IMR-90 (cell line): ENCODE results near the gene POLR3A. TPM values are rescaled to one million over a fixed set of nuclear protein-coding genes. Genes with fewer than 3 reads are reported as not detected.

Source experiments
- ATAC-seq: fragments of 200-7000 bp; cut with Tn5 transposase; 2 replicates; pipeline ENCODE4 v1.9.1; 2020; ENCODE audit warnings: low read depth, mild to moderate bottlenecking, moderate library complexity
- BruUV-seq: library from RNA; stranded (reverse); fragments of 400-500 nt; replicated peaks from 2 replicates; lab custom pipeline; 2021; lab: Mats Ljungman, UMichigan
- CTCF ChIA-PET: fragments of 300-600 bp; formaldehyde crosslinking; extraction: SDS; loops from one replicate; lab custom pipeline; 2021; ENCODE audit warnings: antibody characterized with exemption; lab: Yijun Ruan, JAX
- POLR2A ChIA-PET: fragments of 300-600 bp; sonication (Branson Sonifier 250); formaldehyde crosslinking; loops from one replicate; lab custom pipeline; 2022; ENCODE audit warnings: antibody characterized with exemption; ENCODE audit not compliant: unreplicated experiment; lab: Charles Lee
- DNase-seq: peaks from one replicate; pipeline ENCODE4 v3.0.0; 2013
- H2AFZ ChIP-seq: replicated peaks from 2 replicates; pipeline ENCODE3; 2013; ENCODE audit warnings: low read length, mild to moderate bottlenecking; ENCODE audit not compliant: poor library complexity
- H2AK5ac ChIP-seq: 2 replicates; pipeline ENCODE4 v1.6.1; 2013; ENCODE audit warnings: low read depth, low read length, inconsistent platforms
- H2AK9ac ChIP-seq: replicated peaks from 2 replicates; pipeline ENCODE3; 2013; ENCODE audit warnings: mild to moderate bottlenecking, low read depth, low read length, moderate library complexity; ENCODE audit not compliant: poor library complexity
- H2BK120ac ChIP-seq: 2 replicates; pipeline ENCODE4 v1.6.1; 2013; ENCODE audit warnings: low read depth, low read length, inconsistent platforms
- H2BK15ac ChIP-seq: 3 replicates; pipeline ENCODE4 v1.6.1; 2013; ENCODE audit warnings: low read depth, low read length, inconsistent platforms
- H2BK20ac ChIP-seq: 2 replicates; pipeline ENCODE4 v1.6.1; 2013; ENCODE audit warnings: low read depth, mild to moderate bottlenecking, inconsistent platforms, low read length, moderate library complexity
- H2BK5ac ChIP-seq: 2 replicates; pipeline ENCODE4 v1.6.1; 2013; ENCODE audit warnings: mild to moderate bottlenecking, low read depth, low read length, inconsistent platforms; ENCODE audit not compliant: poor library complexity, severe bottlenecking
- H3K14ac ChIP-seq: replicated peaks from 2 replicates; pipeline ENCODE4 v1.6.1; 2013; ENCODE audit warnings: low read depth, low read length, inconsistent platforms
- H3K18ac ChIP-seq: 2 replicates; pipeline ENCODE4 v1.6.1; 2013; ENCODE audit warnings: low read depth, low read length, control low read depth
- H3K23ac ChIP-seq: 2 replicates; pipeline ENCODE4 v1.6.1; 2013; ENCODE audit warnings: low read depth, low read length, inconsistent platforms
- H3K27ac ChIP-seq: 2 replicates; pipeline ENCODE4 v1.5.1; 2013; ENCODE audit warnings: mild to moderate bottlenecking, control low read depth, low read length; ENCODE audit not compliant: insufficient read depth
- H3K27me3 ChIP-seq: 2 replicates; pipeline ENCODE4 v1.6.1; 2013; ENCODE audit warnings: low read length; ENCODE audit not compliant: control insufficient read depth, insufficient read depth
- H3K36me3 ChIP-seq: 2 replicates; pipeline ENCODE4 v1.6.1; 2013; ENCODE audit warnings: low read length, mixed read lengths; ENCODE audit not compliant: control insufficient read depth, insufficient read depth
- H3K4ac ChIP-seq: 2 replicates; pipeline ENCODE4 v1.6.1; 2013; ENCODE audit warnings: low read depth, low read length, inconsistent platforms
- H3K4me1 ChIP-seq: 2 replicates; pipeline ENCODE4 v1.6.1; 2013; ENCODE audit warnings: low read length, mixed read lengths; ENCODE audit not compliant: control insufficient read depth, insufficient read depth
- H3K4me2 ChIP-seq: 2 replicates; pipeline ENCODE4 v1.6.1; 2013; ENCODE audit warnings: low read depth, mild to moderate bottlenecking, control low read depth, low read length, moderate library complexity
- H3K4me3 ChIP-seq: 2 replicates; pipeline ENCODE4 v1.5.1; 2013; ENCODE audit warnings: low read depth, mild to moderate bottlenecking, control low read depth, low read length, moderate library complexity; ENCODE audit not compliant: insufficient read depth
- H3K56ac ChIP-seq: 2 replicates; pipeline ENCODE4 v1.6.1; 2013; ENCODE audit warnings: low read length, inconsistent platforms; ENCODE audit not compliant: insufficient read depth; ENCODE audit errors: extremely low read depth
- H3K79me1 ChIP-seq, 2 experiments: 2 replicates each; pipeline ENCODE4 v1.6.1; 2013; ENCODE audit warnings: low read length in 2 of 2, inconsistent platforms in 1 of 2, low read depth in 1 of 2
- H3K9ac ChIP-seq: 2 replicates; pipeline ENCODE4 v1.6.1; 2013; ENCODE audit warnings: low read depth, low read length, control low read depth
- H3K9me1 ChIP-seq: 2 replicates; pipeline ENCODE4 v1.6.1; 2013; ENCODE audit warnings: low read length, inconsistent platforms; ENCODE audit not compliant: insufficient read depth
- H3K9me3 ChIP-seq: 2 replicates; pipeline ENCODE4 v1.6.1; 2013; ENCODE audit warnings: low read length; ENCODE audit not compliant: control insufficient read depth, insufficient read depth
- H4K20me1 ChIP-seq: 2 replicates; pipeline ENCODE4 v1.6.1; 2013; ENCODE audit warnings: low read length, inconsistent platforms; ENCODE audit not compliant: insufficient read depth
- H4K5ac ChIP-seq: 2 replicates; pipeline ENCODE4 v1.6.1; 2013; ENCODE audit warnings: mild to moderate bottlenecking, low read depth, low read length, control low read depth
- H4K8ac ChIP-seq, 2 experiments: 2 replicates each; pipeline ENCODE4 v1.6.1; 2013; ENCODE audit warnings: low read depth in 2 of 2, low read length in 2 of 2, control low read depth in 1 of 2, inconsistent platforms in 1 of 2
- H4K91ac ChIP-seq: 2 replicates; pipeline ENCODE4 v1.6.1; 2013; ENCODE audit warnings: low read depth, low read length, inconsistent platforms; ENCODE audit not compliant: insufficient read depth
- BHLHE40 ChIP-seq: fragments of 150-350 bp; IDR thresholded peaks from 2 replicates; pipeline ENCODE4 v1.6.1; 2016; ENCODE audit warnings: mild to moderate bottlenecking, low read depth, low read length
- CHD1 ChIP-seq: IDR thresholded peaks from 2 replicates; pipeline ENCODE4 v1.6.1; 2012; ENCODE audit warnings: low read depth, low read length, improper control_type of control experiment
- MAZ ChIP-seq: IDR thresholded peaks from 2 replicates; pipeline ENCODE4 v1.6.1; 2012; ENCODE audit warnings: low read depth, mild to moderate bottlenecking, low read length, improper control_type of control experiment, moderate library complexity, borderline replicate concordance
- MXI1 ChIP-seq: IDR thresholded peaks from 2 replicates; pipeline ENCODE4 v1.6.1; 2012; ENCODE audit warnings: low read depth, mild to moderate bottlenecking, low read length, moderate library complexity, borderline replicate concordance
- RAD21 ChIP-seq: IDR thresholded peaks from 2 replicates; pipeline ENCODE4 v1.6.1; 2012; ENCODE audit warnings: low read length, improper control_type of control experiment
- RFX5 ChIP-seq: IDR thresholded peaks from 2 replicates; pipeline ENCODE4 v1.8.0; 2012; ENCODE audit warnings: low read depth, mild to moderate bottlenecking, low read length, moderate library complexity
- SMC3 ChIP-seq: fragments of 150-350 bp; IDR thresholded peaks from 2 replicates; pipeline ENCODE4 v1.6.1; 2016; ENCODE audit warnings: low read depth, mild to moderate bottlenecking, antibody characterized with exemption, low read length, moderate library complexity
- WGBS, 2 experiments: methylation state at CpG; one replicate each; pipeline versions ENCODE4 v1.1.5 to v1.1.7; 2013; ENCODE audit warnings: missing lambda C conversion rate in 2 of 2; ENCODE audit not compliant: insufficient read length in 1 of 2; ENCODE audit errors: extremely low coverage in 2 of 2; 5-methylcytosine and 5-hydroxymethylcytosine counted together
- dilution Hi-C: fragments of 300-500 bp; cut with HindIII; formaldehyde crosslinking; loops from one replicate; pipeline ENCODE4 v1.14.3; 2018; ENCODE audit warnings: low sequenced_read_pairs; ENCODE audit not compliant: unreplicated experiment
- in situ Hi-C: fragments of 300-500 bp; cut with MboI; formaldehyde crosslinking; loops from 3 replicates; pipeline ENCODE4 v1.14.3; 2019; ENCODE audit warnings: low sequenced_read_pairs, inconsistent platforms, mixed read lengths
- intact Hi-C: fragments of 100-400 bp; cut with micrococcal nuclease; formaldehyde crosslinking; loops from 2 replicates; pipeline ENCODE4 v1.10.0; 2022
- polyA plus RNA-seq, 3 experiments: library from polyadenylated mRNA; depleted of rRNA; stranded (reverse); fragments of >200 nt; gene quantifications; 2 replicates each; pipeline ENCODE4 v1.2.3, GENCODE V29; 2012; ENCODE audit warnings: low replicate concordance in 1 of 3
- total RNA-seq: library from RNA; depleted of rRNA; stranded (reverse); fragments of >200 nt; gene quantifications from 2 replicates; pipeline ENCODE4 v1.2.3, GENCODE V29; 2012
- TF ChIP-seq, protein P1 (sequence below): fragments of 150-350 bp; IDR thresholded peaks from 2 replicates; pipeline ENCODE4 v1.6.1; 2016; ENCODE audit warnings: low read depth, mild to moderate bottlenecking, low read length, moderate library complexity, borderline replicate concordance
- TF ChIP-seq, protein P2 (sequence below): fragments of 150-350 bp; IDR thresholded peaks from 2 replicates; pipeline ENCODE4 v1.6.1; 2017; ENCODE audit warnings: mild to moderate bottlenecking, antibody characterized with exemption, low read length, low read depth
- TF ChIP-seq, protein P3 (sequence below): conservative IDR thresholded peaks from 2 replicates; pipeline ENCODE4 v1.5.1; 2012; ENCODE audit warnings: mild to moderate bottlenecking, low read depth, low read length, improper control_type of control experiment

POLR3A gene
- total and polyA plus RNA-seq, 2 of the 4 experiments (the other 2 are of a cell fraction): 11.9 to 24.4 TPM

GRCh38 chr10:78004215-78005026, 24.9 kb downstream of the POLR3A start:
- Histone ChIP-seq H3K23ac (no peak overlapping the region), H3K9me3 (no peaks in the 10 kb centered on the region), H3K36me3 (peaks cover 59% of the 10 kb centered on the region), H3K18ac (no peak overlapping the region), H3K4ac (no peak overlapping the region), H3K27ac (no peak overlapping the region), H2BK15ac (no peak overlapping the region), H2AK5ac (no peak overlapping the region), H2AK9ac (no peak overlapping the region), H3K79me1 (peaks cover 0 to 5% of the 10 kb centered on the region in 2 experiments; a peak in 2 of 4 replicates), H2BK5ac (no peak overlapping the region), H4K8ac (no peak overlapping the region), H3K4me1 (no peaks in the 10 kb centered on the region), H3K14ac (no peak overlapping the region), H3K9ac (no peak overlapping the region), H4K20me1 (no peaks in the 10 kb centered on the region), H4K5ac (no peak overlapping the region), H3K4me3 (no peak overlapping the region), H3K4me2 (no peak overlapping the region), H4K91ac (no peak overlapping the region), H3K27me3 (no peaks in the 10 kb centered on the region), H2BK20ac (no peak overlapping the region), H3K9me1 (0 out of 2 replicates have a peak, but pooled peaks cover 2% of the 10 kb centered on the region), H2BK120ac (no peak overlapping the region), H2AFZ (no peak overlapping the region), H3K56ac (no peak overlapping the region)
- DNase-seq (no peak), ATAC-seq (no peak)
- in situ Hi-C loops (no loop called here), intact Hi-C loops (no loop called here), dilution Hi-C loops (no loop called here)
- CTCF ChIA-PET: no interaction called here
- BruUV-seq: no TSS peak
- POLR2A ChIA-PET: no interaction called here
- 83% methylated on average over 4 of the region's 16 CpGs; no CpG with 5 or more reads in 1 of the 2 experiments for WGBS, 2 experiments
- TF ChIP-seq, protein P1, sequence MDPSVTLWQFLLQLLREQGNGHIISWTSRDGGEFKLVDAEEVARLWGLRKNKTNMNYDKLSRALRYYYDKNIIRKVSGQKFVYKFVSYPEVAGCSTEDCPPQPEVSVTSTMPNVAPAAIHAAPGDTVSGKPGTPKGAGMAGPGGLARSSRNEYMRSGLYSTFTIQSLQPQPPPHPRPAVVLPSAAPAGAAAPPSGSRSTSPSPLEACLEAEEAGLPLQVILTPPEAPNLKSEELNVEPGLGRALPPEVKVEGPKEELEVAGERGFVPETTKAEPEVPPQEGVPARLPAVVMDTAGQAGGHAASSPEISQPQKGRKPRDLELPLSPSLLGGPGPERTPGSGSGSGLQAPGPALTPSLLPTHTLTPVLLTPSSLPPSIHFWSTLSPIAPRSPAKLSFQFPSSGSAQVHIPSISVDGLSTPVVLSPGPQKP: no peak
- no peak for TF ChIP-seq SMC3
- TF ChIP-seq MXI1: no peak
- TF ChIP-seq, protein P2, sequence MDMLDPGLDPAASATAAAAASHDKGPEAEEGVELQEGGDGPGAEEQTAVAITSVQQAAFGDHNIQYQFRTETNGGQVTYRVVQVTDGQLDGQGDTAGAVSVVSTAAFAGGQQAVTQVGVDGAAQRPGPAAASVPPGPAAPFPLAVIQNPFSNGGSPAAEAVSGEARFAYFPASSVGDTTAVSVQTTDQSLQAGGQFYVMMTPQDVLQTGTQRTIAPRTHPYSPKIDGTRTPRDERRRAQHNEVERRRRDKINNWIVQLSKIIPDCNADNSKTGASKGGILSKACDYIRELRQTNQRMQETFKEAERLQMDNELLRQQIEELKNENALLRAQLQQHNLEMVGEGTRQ: no peak
- TF ChIP-seq CHD1: no peak
- no peak for TF ChIP-seq RFX5
- no peak for TF ChIP-seq RAD21
- no peak for TF ChIP-seq MAZ
- TF ChIP-seq, protein P3, sequence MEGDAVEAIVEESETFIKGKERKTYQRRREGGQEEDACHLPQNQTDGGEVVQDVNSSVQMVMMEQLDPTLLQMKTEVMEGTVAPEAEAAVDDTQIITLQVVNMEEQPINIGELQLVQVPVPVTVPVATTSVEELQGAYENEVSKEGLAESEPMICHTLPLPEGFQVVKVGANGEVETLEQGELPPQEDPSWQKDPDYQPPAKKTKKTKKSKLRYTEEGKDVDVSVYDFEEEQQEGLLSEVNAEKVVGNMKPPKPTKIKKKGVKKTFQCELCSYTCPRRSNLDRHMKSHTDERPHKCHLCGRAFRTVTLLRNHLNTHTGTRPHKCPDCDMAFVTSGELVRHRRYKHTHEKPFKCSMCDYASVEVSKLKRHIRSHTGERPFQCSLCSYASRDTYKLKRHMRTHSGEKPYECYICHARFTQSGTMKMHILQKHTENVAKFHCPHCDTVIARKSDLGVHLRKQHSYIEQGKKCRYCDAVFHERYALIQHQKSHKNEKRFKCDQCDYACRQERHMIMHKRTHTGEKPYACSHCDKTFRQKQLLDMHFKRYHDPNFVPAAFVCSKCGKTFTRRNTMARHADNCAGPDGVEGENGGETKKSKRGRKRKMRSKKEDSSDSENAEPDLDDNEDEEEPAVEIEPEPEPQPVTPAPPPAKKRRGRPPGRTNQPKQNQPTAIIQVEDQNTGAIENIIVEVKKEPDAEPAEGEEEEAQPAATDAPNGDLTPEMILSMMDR: no peak
- TF ChIP-seq BHLHE40: no peak
